Ovary (tissue), 9 donors: ENCODE data around the gene CCDC60. TPM values are rescaled to one million over a fixed set of nuclear protein-coding genes. Genes with fewer than 3 reads are reported as not detected.

Source experiments
- DNase-seq, 5 donors: peaks; one replicate each; pipeline ENCODE4 v3.0.0-alpha.2; 2019 to 2020
- H3K27ac ChIP-seq, 2 donors: fragments of 200-600 bp; one replicate each; pipeline versions ENCODE4 v1.5.1 to v1.8.0; 2019 to 2022
- H3K27me3 ChIP-seq: fragments of 200-600 bp; one replicate; pipeline ENCODE4 v1.8.0; 2022
- H3K36me3 ChIP-seq: fragments of 200-600 bp; sonication (generic); one replicate; pipeline ENCODE4 v1.5.1; 2019
- H3K4me1 ChIP-seq: one replicate; pipeline ENCODE4 v1.8.1; 2013; ENCODE audit warnings: mild to moderate bottlenecking, moderate library complexity; ENCODE audit not compliant: insufficient read depth
- H3K4me3 ChIP-seq: fragments of 200-600 bp; sonication (generic); one replicate; pipeline ENCODE4 v1.5.1; 2017
- H3K9me3 ChIP-seq, 2 donors: fragments of 200-600 bp in 1 of 2; sonication (generic) in 1 of 2; one replicate each; pipeline versions ENCODE4 v1.5.1 to v1.8.1; 2013 to 2019; ENCODE audit warnings: mild to moderate bottlenecking in 1 of 2, moderate library complexity in 1 of 2
- EP300 ChIP-seq: sonication (generic); formaldehyde crosslinking; IDR thresholded peaks from one replicate; pipeline ENCODE4 v1.6.1; 2017; ENCODE audit warnings: antibody characterized with exemption
- POLR2A ChIP-seq: fragments of 450-650 bp; IDR thresholded peaks from one replicate; pipeline ENCODE4 v1.6.1; 2017; ENCODE audit warnings: antibody characterized with exemption, mild to moderate bottlenecking, moderate library complexity
- WGBS, 3 donors: extraction: QIAGEN DNeasy Blood & Tissue Kit in 1 of 3; methylation state at CpG; one replicate each; pipeline versions ENCODE4 v1.1.5 to v1.1.7; 2013 to 2017; 5-methylcytosine and 5-hydroxymethylcytosine counted together
- intact Hi-C, 4 donors: fragments of 100-400 bp; cut with DNase I; formaldehyde crosslinking; loops; one replicate each; pipeline versions ENCODE4 v1.11.0 to v1.15.1; 2022 to 2023
- polyA plus RNA-seq, 2 donors: library from polyadenylated mRNA; stranded (reverse); fragments of 200-250 nt in 1 of 2; fragments of 350-450 nt in 1 of 2; fragmentation: Illumina TruSeq in 1 of 2; extraction: RNeasy Lipid Tissue Mini Kit (QIAGEN cat#74804) in 1 of 2; gene quantifications; one replicate each; pipeline ENCODE4 v1.2.3, GENCODE V29; 2013 to 2014
- total RNA-seq, 7 donors: library from RNA; depleted of rRNA in 2 of 7; stranded (reverse); fragments of >200 nt in 2 of 7; fragmentation: NEBNext Ultra II Directional in 3 of 7; extraction: Animal tissue kit (Norgen Biotek cat#: 25700) in 3 of 7; gene quantifications; one replicate each; pipeline versions ENCODE4 v1.1.0 to v1.2.4, GENCODE V29; 2016 to 2023
- TF ChIP-seq, protein P1 (sequence below), 3 donors: fragments of 450-650 bp in 2 of 3; fragments of 200-600 bp in 1 of 3; IDR thresholded peaks; one replicate each; pipeline versions ENCODE4 v1.5.1 to v1.8.0; 2016 to 2022; ENCODE audit warnings: antibody characterized with exemption in 3 of 3, mild to moderate bottlenecking in 1 of 3
- donor health status: DM: no; HTN: no; CAD: no; lungs with moderate emphysema.
- donor health status: DM: no; HTN: no; CAD: no.
- donor health status: Bipolar disorder and iron deficiency.
- donor health status: DM: yes; HTN: yes; CAD: no.
- donor health status: DM: no; HTN: no; CAD: no.
- donor health status: DM: yes; HTN: yes; CAD: no.

CCDC60 gene
- total and polyA plus RNA-seq, 9 donors = 0.32 to 9.1 (median 0.59) TPM; not detected in 3

DNA sequence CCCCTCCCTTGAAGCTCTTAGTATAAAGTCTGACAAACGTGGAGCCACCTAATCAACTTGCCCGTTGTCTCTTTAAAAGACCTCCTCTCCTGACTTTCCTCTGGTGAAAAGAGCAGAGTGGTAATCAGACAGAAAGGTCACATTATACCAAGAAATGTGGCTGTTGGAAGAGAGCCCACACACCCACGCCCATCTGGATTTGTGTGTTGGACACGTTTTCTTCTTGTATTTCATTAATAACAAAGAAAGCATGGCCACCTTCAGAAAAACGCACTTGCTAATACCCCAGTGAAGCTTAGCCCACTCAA lies 41.3 kb downstream of the CCDC60 start:
- Histone ChIP-seq H3K27ac (no peak overlapping the region), H3K4me3 (no peak overlapping the region), H3K27me3 (no peaks in the 10 kb centered on the region), H3K9me3 (no peaks in the 10 kb centered on the region), H3K36me3 (no peaks in the 10 kb centered on the region), H3K4me1 (no peaks in the 10 kb centered on the region)
- 7 to 14% (median 10%) methylated on average over 5 of the region's 5 CpGs for WGBS, 3 donors
- DNase-seq = no peak
- no peak for TF ChIP-seq POLR2A
- intact Hi-C loops = no loop called here

DNA sequence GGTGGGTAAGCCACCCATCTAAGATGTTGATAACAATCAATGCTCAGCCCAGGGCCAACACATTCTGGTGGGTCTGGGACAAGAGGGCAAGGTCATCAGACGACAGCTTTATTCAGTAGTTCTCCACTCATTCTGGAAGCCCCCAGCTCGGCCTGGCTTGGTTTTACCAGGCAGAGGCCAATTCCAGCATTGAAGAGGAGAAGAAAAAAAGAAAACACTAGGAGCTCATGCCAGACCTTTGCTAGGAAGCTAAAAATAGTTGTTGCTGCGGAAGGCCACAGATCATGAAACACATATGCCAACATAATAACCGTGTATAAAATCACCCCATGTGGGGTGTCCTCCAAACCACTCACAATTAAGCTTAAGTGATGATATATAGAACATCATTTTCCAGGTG lies 44.4 kb downstream of the CCDC60 start:
- H3K27ac ChIP-seq = no peak overlapping the region
- 13 to 27% (median 18%) methylated on average over 4 of the region's 4 CpGs for WGBS, 3 donors
- no peaks in the 10 kb centered on the region for H3K4me1 ChIP-seq
- no peaks in the 10 kb centered on the region for H3K27me3 ChIP-seq
- DNase-seq = no peak
- intact Hi-C loops = loop anchor here in 1 of 4 donors (2.0 kb wide), 1 partner anchor 78 kb away; no protein-coding TSS in a partner anchor
- no peaks in the 10 kb centered on the region for H3K9me3 ChIP-seq
- H3K4me3 ChIP-seq = no peak overlapping the region
- no peak for TF ChIP-seq EP300
- no peak for TF ChIP-seq POLR2A
- TF ChIP-seq, protein P1, sequence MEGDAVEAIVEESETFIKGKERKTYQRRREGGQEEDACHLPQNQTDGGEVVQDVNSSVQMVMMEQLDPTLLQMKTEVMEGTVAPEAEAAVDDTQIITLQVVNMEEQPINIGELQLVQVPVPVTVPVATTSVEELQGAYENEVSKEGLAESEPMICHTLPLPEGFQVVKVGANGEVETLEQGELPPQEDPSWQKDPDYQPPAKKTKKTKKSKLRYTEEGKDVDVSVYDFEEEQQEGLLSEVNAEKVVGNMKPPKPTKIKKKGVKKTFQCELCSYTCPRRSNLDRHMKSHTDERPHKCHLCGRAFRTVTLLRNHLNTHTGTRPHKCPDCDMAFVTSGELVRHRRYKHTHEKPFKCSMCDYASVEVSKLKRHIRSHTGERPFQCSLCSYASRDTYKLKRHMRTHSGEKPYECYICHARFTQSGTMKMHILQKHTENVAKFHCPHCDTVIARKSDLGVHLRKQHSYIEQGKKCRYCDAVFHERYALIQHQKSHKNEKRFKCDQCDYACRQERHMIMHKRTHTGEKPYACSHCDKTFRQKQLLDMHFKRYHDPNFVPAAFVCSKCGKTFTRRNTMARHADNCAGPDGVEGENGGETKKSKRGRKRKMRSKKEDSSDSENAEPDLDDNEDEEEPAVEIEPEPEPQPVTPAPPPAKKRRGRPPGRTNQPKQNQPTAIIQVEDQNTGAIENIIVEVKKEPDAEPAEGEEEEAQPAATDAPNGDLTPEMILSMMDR (IDR thresholded peaks at IDR 0.05) = no peak
- H3K36me3 ChIP-seq = no peaks in the 10 kb centered on the region

DNA sequence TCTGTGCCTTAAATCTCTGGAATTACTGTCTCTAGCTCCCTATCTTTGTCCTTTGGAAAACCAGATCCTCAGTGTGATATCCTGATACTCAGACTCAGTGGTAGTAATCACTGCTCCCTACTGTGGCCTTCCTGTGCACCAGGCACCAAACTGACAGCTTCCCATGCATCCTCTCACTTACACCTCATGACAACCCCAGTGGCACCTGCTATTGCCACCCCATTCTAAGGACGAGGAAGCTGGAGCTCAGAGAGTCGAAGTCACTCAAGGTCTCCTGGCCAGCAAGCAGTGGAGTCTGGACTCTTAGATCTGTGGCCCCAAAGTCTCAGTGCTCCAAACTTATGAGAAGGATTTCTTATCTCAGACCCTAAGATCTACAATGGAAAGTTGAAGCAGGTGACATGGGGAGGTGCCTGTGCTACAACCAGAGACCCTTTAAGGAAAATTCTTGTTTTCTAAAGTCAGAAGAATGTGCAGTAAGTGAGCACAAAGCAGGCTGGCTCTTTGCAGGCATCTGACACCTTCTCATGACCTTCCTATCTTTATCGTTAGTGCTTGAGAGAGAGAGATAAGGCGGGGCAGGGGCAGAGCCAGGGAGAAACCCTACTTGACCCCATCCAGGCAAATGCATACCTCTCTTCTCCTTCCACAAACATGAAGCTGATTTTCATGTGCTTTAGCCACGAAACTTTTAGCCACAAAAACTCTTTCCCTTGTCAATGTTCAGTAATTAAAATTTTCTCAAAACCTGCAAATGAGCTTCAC lies 47.1 kb downstream of the CCDC60 start:
- no peaks in the 10 kb centered on the region for H3K36me3 ChIP-seq
- WGBS, 3 donors = 51 to 54% (median 51%) methylated on average over 5 of the region's 5 CpGs
- no peak for DNase-seq
- no peak overlapping the region for H3K4me3 ChIP-seq
- H3K9me3 ChIP-seq = no peaks in the 10 kb centered on the region
- TF ChIP-seq POLR2A (no peak), EP300 (no peak)
- TF ChIP-seq, protein P1 (IDR thresholded peaks at IDR 0.05) = no peak
- no peaks in the 10 kb centered on the region for H3K27me3 ChIP-seq
- H3K4me1 ChIP-seq = no peaks in the 10 kb centered on the region
- intact Hi-C loops = no loop called here
- no peak overlapping the region for H3K27ac ChIP-seq

DNA sequence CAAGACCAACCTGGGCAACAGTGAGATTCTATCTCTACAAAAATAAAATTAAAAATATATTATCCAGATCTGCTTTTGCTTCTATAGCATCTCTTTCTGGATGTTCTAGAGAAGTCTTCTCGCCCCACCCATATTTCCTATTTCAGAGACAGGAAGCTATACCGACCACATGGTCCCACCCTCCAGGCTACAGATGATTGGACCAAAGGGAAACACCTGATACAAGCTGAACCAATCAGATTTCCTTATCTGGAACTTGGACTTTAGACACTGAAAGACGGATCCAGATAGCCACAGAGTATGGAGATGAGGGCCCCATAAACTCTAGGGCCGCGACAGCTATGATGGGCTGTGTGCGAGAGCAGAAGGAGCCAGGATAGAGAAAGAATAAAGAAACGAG lies 48.7 kb downstream of the CCDC60 start:
- no peak overlapping the region for H3K4me3 ChIP-seq
- 92 to 96% (median 92%) methylated on average over 7 of the region's 7 CpGs for WGBS, 3 donors
- intact Hi-C loops = no loop called here
- no peak overlapping the region for H3K27ac ChIP-seq
- no peaks in the 10 kb centered on the region for H3K9me3 ChIP-seq
- TF ChIP-seq EP300 = no peak
- no peak for TF ChIP-seq POLR2A
- TF ChIP-seq, protein P1 (IDR thresholded peaks at IDR 0.05) = no peak
- no peak for DNase-seq
- H3K27me3 ChIP-seq = no peaks in the 10 kb centered on the region
- H3K4me1 ChIP-seq = no peaks in the 10 kb centered on the region
- no peaks in the 10 kb centered on the region for H3K36me3 ChIP-seq

GRCh38 chr12:119384340-119384739 lies 49.8 kb downstream of the CCDC60 start:
- H3K4me1 ChIP-seq = no peaks in the 10 kb centered on the region
- no peaks in the 10 kb centered on the region for H3K36me3 ChIP-seq
- no peak for DNase-seq
- intact Hi-C loops = no loop called here
- 76 to 85% (median 82%) methylated on average over 5 of the region's 5 CpGs for WGBS, 3 donors
- no peaks in the 10 kb centered on the region for H3K9me3 ChIP-seq
- H3K4me3 ChIP-seq = no peak overlapping the region
- no peak overlapping the region for H3K27ac ChIP-seq
- TF ChIP-seq, protein P1 (IDR thresholded peaks at IDR 0.05) = no peak
- TF ChIP-seq EP300 (no peak), POLR2A (no peak)
- H3K27me3 ChIP-seq = no peaks in the 10 kb centered on the region
